Activated naive CD8-positive, alpha-beta T cell (primary cell): ENCODE results near the gene OR5A2.
A peak's percentile ranks its signal among the peaks of the same experiment; 100 is the strongest.
"Not testable (repeated sequence)": the region's sequence is repeated elsewhere in the genome, so short reads cannot be mapped to it uniquely, and the experiment has no call there.

Experiments used
- H3K27ac Mint-ChIP-seq: one replicate; pipeline ENCODE4 v1.8.0; 2021; ENCODE audit warnings: mixed read lengths
- H3K27me3 Mint-ChIP-seq: one replicate; pipeline ENCODE4 v1.8.0; 2021; ENCODE audit warnings: mixed read lengths
- H3K36me3 Mint-ChIP-seq: one replicate; pipeline ENCODE4 v1.8.0; 2021; ENCODE audit warnings: mixed read lengths
- H3K4me1 Mint-ChIP-seq: one replicate; pipeline ENCODE4 v1.8.0; 2021; ENCODE audit warnings: low read depth, mixed read lengths
- H3K4me3 Mint-ChIP-seq: one replicate; pipeline ENCODE4 v1.8.0; 2021; ENCODE audit warnings: mild to moderate bottlenecking, mixed read lengths
- H3K9me3 Mint-ChIP-seq: one replicate; pipeline ENCODE4 v1.8.0; 2021; ENCODE audit warnings: low read depth, mixed read lengths

OR5A2 gene

DNA sequence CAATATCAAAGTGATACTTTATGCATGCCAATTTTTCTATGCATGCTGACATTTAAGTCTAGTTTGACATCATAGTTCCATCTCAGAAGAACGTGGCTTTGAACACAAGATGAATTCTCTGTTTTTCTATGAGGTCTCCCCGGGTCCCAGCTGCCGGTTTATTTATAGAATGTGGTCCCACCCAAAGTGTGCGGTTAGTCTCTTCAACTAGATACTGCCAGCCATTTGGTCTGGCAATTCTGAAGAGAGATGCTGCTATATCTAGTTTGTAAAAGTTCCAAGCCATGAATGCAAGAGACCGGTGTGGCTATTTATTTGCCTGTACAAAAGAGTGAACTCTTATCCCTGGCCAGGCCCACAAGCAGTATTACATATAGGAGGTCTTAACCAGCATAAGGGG, 9.2 kb downstream of the OR5A2 start:
- peaks cover 11% of the 10 kb centered on the region for H3K27me3 Mint-ChIP-seq
- H3K4me1 Mint-ChIP-seq, result peaks cover 21% of the 10 kb centered on the region
- no peaks in the 10 kb centered on the region for H3K36me3 Mint-ChIP-seq
- no peak overlapping the region for H3K4me3 Mint-ChIP-seq
- no peak overlapping the region for H3K27ac Mint-ChIP-seq
- no peaks in the 10 kb centered on the region for H3K9me3 Mint-ChIP-seq

- H3K27me3 Mint-ChIP-seq, result peaks cover 11% of the 10 kb centered on the region
- H3K9me3 Mint-ChIP-seq, result no peaks in the 10 kb centered on the region
- peaks cover 21% of the 10 kb centered on the region for H3K4me1 Mint-ChIP-seq
- H3K4me3 Mint-ChIP-seq, result peak overlapping the region; percentile 21
- H3K27ac Mint-ChIP-seq, result no peak overlapping the region
- H3K36me3 Mint-ChIP-seq, result no peaks in the 10 kb centered on the region
Observed at GRCh38 chr11:59416613-59417012, 9.6 kb downstream of the OR5A2 start.

- Mint-ChIP-seq H3K4me3 (no peak overlapping the region), H3K9me3 (peaks cover 7% of the 10 kb centered on the region), H3K4me1 (peaks cover 21% of the 10 kb centered on the region), H3K27ac (no peak overlapping the region), H3K36me3 (no peaks in the 10 kb centered on the region), H3K27me3 (peaks cover 14% of the 10 kb centered on the region)
Observed at GRCh38 chr11:59415111-59415510, 11.1 kb downstream of the OR5A2 start.

- Mint-ChIP-seq H3K27ac (no peak overlapping the region), H3K27me3 (peaks cover 14% of the 10 kb centered on the region), H3K9me3 (peaks cover 18% of the 10 kb centered on the region), H3K36me3 (peaks cover 6% of the 10 kb centered on the region), H3K4me3 (no peak overlapping the region), H3K4me1 (peaks cover 21% of the 10 kb centered on the region)
Observed at GRCh38 chr11:59413646-59414045, 12.6 kb downstream of the OR5A2 start.

DNA sequence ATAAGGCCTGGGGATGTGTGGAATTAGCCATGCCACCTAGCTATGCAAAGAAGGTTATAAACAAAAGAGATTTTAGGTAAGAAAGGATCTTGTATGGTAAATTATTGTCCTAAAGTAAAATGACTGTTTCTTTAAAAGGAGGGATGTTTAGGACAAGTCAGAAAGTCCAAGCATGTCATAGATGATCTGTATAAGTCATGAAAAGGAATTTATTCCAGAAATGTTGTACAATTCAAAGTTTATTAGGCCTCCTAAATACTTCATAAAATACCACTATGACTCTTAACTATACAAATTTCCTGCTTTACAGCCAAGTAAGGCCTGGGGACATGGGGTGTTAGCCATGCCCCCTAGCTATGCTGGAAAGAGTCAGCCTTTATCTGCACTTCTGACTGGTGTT, 22.7 kb downstream of the OR5A2 start:
- peaks cover 9% of the 10 kb centered on the region for H3K9me3 Mint-ChIP-seq
- H3K4me1 Mint-ChIP-seq, result no peaks in the 10 kb centered on the region
- peaks cover 4% of the 10 kb centered on the region for H3K36me3 Mint-ChIP-seq
- peaks cover 4% of the 10 kb centered on the region for H3K27me3 Mint-ChIP-seq
- no peak overlapping the region for H3K4me3 Mint-ChIP-seq
- no peak overlapping the region for H3K27ac Mint-ChIP-seq

DNA sequence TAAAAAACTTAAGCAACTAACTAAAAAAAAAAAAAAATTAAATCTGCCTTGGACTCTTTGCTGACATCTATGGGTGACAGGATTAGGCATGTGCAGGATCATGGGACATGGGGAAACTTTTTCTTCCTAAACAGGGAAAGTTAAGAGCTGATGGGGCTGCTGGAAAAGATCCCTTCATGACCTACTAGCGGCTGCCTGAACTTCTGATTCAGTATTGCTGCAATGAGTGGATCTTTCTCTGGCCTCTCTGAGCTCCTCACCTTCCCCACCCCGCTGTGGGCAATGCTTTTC, 25.0 kb downstream of the OR5A2 start:
- Mint-ChIP-seq H3K36me3 (peaks cover 4% of the 10 kb centered on the region), H3K4me3 (no peak overlapping the region), H3K4me1 (no peaks in the 10 kb centered on the region), H3K27ac (no peak overlapping the region), H3K9me3 (peaks cover 4% of the 10 kb centered on the region), H3K27me3 (peaks cover 4% of the 10 kb centered on the region)

DNA sequence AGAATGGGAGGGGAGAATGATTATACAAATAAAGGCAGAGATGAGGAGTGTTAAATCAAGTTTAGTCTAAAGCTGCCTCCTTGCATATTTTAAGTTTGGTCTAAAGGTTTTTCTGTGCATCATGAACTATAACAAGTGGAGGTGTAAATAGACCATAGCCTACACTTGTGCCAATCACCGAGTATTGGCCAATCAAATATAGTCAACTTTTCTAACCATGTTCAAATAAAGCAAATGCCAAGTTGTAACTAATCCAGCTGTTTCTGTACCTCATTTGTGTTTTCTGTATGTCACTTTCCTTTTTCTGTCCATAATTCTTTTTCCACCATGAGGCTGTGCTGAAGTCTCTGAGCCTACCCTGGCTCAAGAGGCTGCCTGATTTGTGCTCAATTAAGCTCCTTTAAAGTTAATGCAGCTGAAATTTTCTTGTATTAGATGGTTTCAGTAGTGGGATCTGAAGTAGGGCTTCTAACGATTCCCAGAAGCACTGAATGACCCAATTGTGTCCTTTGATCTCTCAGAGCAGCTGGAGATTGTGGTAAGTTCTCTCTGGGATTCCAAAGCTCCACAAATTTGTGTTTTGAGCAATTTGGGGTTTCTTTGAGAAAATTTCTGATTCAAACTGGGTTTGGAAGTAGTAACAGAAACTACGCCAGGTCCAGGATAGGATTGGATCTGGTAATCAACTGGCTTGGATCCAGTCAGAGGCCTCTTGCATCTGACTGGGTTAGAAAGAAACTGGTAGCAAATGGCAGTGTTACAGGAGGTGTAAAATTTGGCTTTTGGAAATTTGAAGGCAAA, 25.6 kb downstream of the OR5A2 start:
- Mint-ChIP-seq H3K36me3 (peaks cover 4% of the 10 kb centered on the region), H3K4me3 (no peak overlapping the region), H3K9me3 (peaks cover 4% of the 10 kb centered on the region), H3K27ac (no peak overlapping the region), H3K4me1 (no peaks in the 10 kb centered on the region), H3K27me3 (peaks cover 4% of the 10 kb centered on the region)

DNA sequence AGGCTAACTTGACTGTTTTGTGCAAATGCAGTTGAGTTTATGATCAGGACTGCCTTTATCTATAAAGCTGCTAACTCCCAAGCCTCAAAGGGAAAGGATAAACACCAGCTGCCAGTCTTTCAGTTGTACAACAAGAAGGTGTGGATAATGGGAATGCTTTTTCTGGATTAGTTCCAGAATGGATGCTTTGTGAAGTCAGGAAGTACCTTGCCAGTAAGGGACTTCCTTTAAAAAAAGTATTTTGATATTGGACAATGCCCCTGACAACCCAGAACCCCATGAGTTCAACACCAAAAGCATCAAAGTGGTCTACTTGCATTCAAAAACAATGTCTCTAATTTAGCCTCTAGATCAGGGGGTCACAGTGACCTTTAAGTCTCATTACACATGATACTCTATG, 32.0 kb downstream of the OR5A2 start:
- H3K4me1 Mint-ChIP-seq, result no peaks in the 10 kb centered on the region
- H3K27me3 Mint-ChIP-seq, result no peaks in the 10 kb centered on the region
- H3K36me3 Mint-ChIP-seq, result no peaks in the 10 kb centered on the region
- H3K4me3 Mint-ChIP-seq, result no peak overlapping the region
- no peak overlapping the region for H3K27ac Mint-ChIP-seq
- H3K9me3 Mint-ChIP-seq, result no peaks in the 10 kb centered on the region

DNA sequence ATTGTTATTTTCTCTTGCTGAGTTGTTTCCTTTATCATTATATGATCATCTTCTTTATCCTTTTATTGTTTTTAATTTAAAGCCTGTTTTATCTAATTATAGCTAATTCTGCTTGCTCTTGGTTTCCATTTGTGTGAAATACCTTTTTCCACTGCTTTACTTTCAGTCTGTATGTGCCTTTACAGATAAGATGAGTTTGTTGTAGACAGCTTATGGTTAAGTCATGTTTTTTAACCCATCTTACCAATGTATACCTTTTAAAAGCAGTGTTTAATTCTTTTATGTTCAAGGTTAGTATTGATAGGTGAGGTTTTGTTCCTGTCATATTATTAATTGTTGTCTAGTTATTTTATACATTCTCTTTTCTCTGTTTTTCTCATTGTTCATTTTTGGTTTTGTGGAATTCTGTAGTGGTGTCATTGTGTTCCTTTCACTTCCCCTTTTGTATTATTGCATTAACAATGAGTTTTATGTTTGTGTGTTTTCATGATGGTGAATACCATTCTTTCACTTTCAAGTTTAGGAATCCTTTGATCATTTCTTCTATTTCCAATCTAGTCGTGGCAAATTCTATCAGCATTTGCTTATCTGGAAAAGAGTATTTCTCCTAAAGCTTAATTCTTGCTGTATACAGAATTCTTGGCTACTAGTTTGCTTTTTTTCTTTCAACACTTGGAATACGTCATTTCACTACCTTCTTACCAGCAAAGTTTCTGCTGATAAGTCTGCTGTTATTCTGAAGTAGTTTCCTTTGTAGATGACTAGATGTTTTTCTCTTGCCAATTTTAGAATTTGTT, 45.8 kb downstream of the OR5A2 start:
- H3K4me1 Mint-ChIP-seq, result no peaks in the 10 kb centered on the region
- H3K27me3 Mint-ChIP-seq, result no peaks in the 10 kb centered on the region
- no peak overlapping the region for H3K4me3 Mint-ChIP-seq
- no peaks in the 10 kb centered on the region for H3K36me3 Mint-ChIP-seq
- peaks cover 11% of the 10 kb centered on the region for H3K9me3 Mint-ChIP-seq
- no peak overlapping the region for H3K27ac Mint-ChIP-seq

GRCh38 chr11:59372324-59372723, 53.9 kb downstream of the OR5A2 start:
- peaks cover 11% of the 10 kb centered on the region for H3K9me3 Mint-ChIP-seq

DNA sequence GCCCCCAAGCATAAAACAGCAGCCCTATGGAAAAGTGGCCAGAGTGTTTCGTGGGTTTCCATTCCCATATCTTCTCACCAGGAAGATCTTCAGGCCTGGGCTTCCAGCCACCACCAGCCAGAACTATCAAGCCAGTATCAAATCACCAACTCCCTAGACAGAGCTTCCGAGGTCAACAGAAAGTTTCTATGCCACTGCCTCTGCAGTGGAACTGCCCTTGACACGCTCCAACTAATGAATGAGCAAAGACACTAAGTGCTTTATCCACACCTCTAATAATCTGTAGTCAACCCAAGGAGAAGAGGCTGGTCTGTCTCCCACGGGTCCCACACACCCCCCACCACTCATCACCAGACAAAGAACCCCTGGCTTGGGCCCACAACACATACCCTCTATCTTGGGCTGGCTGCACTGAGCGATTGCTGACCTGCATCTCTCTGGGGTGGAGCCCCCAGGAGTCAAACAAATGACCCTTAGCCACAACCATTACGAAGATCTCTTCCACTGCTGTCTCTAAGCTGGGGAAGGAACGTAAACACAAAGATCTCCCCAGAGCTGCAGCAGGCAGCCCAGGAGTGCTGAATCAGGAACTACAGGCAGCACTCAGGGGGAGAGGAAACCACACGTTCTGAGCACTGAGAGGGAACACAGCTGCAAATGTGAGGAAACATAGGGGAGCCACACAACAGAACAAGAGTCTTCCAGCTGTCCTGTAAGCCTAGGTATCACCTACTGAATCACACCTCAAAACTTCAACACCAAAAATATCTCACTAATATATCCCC, 57.8 kb downstream of the OR5A2 start:
- Mint-ChIP-seq H3K4me3 (no peak overlapping the region), H3K9me3 (peaks cover 11% of the 10 kb centered on the region), H3K36me3 (no peaks in the 10 kb centered on the region), H3K4me1 (no peaks in the 10 kb centered on the region), H3K27ac (no peak overlapping the region), H3K27me3 (peaks cover 8% of the 10 kb centered on the region)

More at GRCh38 chr11:59372324-59372723, 53.9 kb downstream of the OR5A2 start:
- not testable (repeated sequence) for H3K27me3 Mint-ChIP-seq, H3K4me3 Mint-ChIP-seq, H3K4me1 Mint-ChIP-seq, H3K36me3 Mint-ChIP-seq, H3K27ac Mint-ChIP-seq
